ENCODE measurements around the gene NFYC. TPM values are rescaled to one million over a fixed set of nuclear protein-coding genes. Genes with fewer than 3 reads are reported as not detected.
"Not testable (repeated sequence)": the region's sequence is repeated elsewhere in the genome, so short reads cannot be mapped to it uniquely, and the experiment has no call there.

NFYC gene
- total RNA-seq, 1 donor from 2014 or later, result 78.6 TPM

DNA sequence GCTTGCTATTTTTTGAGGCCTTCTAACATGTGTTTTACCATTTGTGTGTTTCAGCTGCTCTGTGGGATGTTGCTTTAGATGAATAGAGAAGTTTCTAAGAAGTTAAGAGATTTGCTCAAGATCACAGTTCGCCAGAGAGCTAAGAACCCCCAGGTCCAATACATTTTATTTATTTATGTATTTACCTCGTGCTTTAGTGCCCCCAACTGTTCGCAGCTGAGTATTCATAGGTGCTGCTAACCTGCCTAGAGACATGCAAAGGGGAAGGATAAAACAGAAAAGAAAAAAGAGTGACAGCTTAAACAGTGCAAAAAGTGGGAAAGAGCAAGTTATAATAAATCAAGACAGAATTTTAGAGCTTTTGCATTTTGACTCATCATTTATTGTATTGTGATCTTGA lies 31.1 kb downstream of the NFYC start:
- ATAC-seq (no peak), DNase-seq (no peak)
- intact Hi-C loops (cut with micrococcal nuclease), result no loop called here

GRCh38 chr1:40723196-40723955 lies 31.9 kb downstream of the NFYC start:
- ATAC-seq, result no peak
- no peak for DNase-seq
- intact Hi-C loops (cut with micrococcal nuclease), result no loop called here

DNA sequence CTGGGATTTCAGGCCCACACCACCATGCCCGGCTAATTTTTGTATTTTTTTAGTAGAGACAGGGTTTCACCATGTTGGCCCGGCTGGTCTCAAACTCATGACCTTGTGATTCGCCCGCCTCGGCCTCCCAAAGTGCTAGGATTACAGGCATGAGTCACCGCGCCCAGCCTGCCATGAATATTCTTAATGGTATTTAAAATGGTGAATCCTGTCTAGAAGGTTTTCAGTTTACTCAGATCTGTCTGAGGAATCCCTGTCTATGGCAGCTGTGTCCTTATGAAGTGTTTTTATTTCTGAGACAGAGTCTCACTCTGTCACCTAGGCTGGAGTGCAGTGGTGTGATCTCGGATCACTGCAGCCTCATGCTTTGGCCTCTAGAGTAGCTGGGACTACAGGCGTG lies 36.2 kb downstream of the NFYC start:
- ATAC-seq, DNase-seq: not testable (repeated sequence)

GRCh38 chr1:40729316-40729862 lies 37.9 kb downstream of the NFYC start:
- intact Hi-C loops (cut with micrococcal nuclease); DNase-seq; ATAC-seq: not testable (repeated sequence)

More for the DNA sequence above, 36.2 kb downstream of the NFYC start:
- intact Hi-C loops (cut with micrococcal nuclease), result not testable (repeated sequence)

- no peak for DNase-seq
- intact Hi-C loops (cut with micrococcal nuclease), result no loop called here
- ATAC-seq, result no peak
These were observed 41.3 kb downstream of the NFYC start for GRCh38 chr1:40732756-40733301.

- intact Hi-C loops (cut with micrococcal nuclease), result no loop called here
- ATAC-seq (no peak), DNase-seq (no peak)
These were observed 43.6 kb downstream of the NFYC start for GRCh38 chr1:40734882-40735628.

- intact Hi-C loops (cut with micrococcal nuclease), result no loop called here
- peak; percentile 73 for ATAC-seq
- no peak for DNase-seq
These were observed 44.6 kb downstream of the NFYC start for GRCh38 chr1:40736085-40736531.

DNA sequence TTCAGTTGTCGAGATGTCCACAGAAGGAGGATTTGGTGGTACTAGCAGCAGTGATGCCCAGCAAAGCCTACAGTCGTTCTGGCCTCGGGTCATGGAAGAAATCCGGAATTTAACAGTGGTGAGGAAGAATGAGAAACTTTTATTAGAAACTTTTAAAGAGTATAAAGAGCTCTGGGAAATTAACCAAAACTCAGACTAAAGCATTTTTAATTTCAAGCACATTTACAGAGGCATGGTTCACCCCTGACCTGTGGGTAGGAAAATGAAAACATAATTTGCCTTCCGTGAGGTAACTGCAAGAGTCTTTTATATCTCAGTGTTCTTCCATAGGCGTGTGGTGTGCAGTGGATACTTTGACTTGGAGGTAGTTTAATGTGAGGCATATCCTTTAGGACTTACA lies 47.3 kb downstream of the NFYC start:
- ATAC-seq, result no peak
- intact Hi-C loops (cut with micrococcal nuclease), result no loop called here

GRCh38 chr1:40739455-40740008 lies 48.0 kb downstream of the NFYC start:
- no peak for ATAC-seq
- intact Hi-C loops (cut with micrococcal nuclease), result no loop called here
- DNase-seq, result no peak

More for the DNA sequence above, 47.3 kb downstream of the NFYC start:
- no peak for DNase-seq

- intact Hi-C loops (cut with micrococcal nuclease), result no loop called here
- ATAC-seq, result no peak
- DNase-seq, result no peak
These were observed 48.8 kb downstream of the NFYC start for GRCh38 chr1:40740039-40740996.

- intact Hi-C loops (cut with micrococcal nuclease), result no loop called here
- no peak for ATAC-seq
These were observed 49.7 kb downstream of the NFYC start for GRCh38 chr1:40740997-40741736.

GRCh38 chr1:40742363-40743061 lies 51.0 kb downstream of the NFYC start:
- intact Hi-C loops (cut with micrococcal nuclease), result no loop called here
- peak; percentile 63 for ATAC-seq
- no peak for DNase-seq

More at GRCh38 chr1:40740997-40741736, 49.7 kb downstream of the NFYC start:
- DNase-seq, result no peak

- intact Hi-C loops (cut with micrococcal nuclease), result no loop called here
- DNase-seq (no peak), ATAC-seq (no peak)
These were observed 51.9 kb downstream of the NFYC start for GRCh38 chr1:40743452-40743851.

GRCh38 chr1:40743860-40744259 lies 52.4 kb downstream of the NFYC start:
- DNase-seq, result no peak
- ATAC-seq, result peak; percentile 32
- intact Hi-C loops (cut with micrococcal nuclease), result no loop called here

GRCh38 chr1:40745176-40745575 lies 53.7 kb downstream of the NFYC start:
- no peak for DNase-seq
- no peak for ATAC-seq
- intact Hi-C loops (cut with micrococcal nuclease), result no loop called here

DNA sequence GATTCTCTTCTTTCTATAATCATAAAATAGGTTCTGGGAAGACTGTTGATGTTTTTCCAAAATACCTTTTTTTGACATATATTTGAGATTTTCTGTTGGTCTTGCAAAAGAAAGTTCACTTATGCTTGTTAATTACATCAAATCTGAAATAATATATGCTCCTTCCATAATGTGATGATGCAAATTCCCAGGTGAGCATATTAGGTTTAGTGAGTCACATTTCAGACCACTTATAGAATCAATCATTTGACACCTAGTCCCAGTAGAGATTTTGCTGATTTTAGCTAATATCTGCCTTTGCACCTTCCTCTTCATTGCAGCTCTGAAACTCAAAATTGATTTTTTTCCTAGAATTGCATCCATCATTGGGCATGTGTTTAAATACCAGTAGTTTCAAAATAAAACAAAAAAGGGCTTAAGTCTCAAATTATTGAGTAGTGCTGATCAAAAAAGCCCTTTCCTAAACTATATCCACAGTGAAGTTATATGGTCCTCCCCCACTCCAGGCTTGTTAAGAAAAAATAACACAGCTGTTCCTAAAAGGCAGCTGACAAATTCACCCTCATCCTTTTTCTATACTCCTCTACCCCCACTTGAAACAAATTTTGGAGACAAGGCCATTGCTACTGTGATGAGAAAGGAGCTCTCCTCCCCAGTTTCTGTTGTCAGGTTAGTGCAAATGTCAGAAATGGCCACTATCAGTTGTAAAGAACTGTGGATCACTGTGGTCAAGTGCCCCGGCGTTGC lies 55.0 kb downstream of the NFYC start:
- DNase-seq (no peak), ATAC-seq (no peak)
- intact Hi-C loops (cut with micrococcal nuclease), result no loop called here
